ENCODE results near the gene IMMP2L. TPM values are rescaled to one million over a fixed set of nuclear protein-coding genes. Genes with fewer than 3 reads are reported as not detected.

The IMMP2L gene
- total RNA-seq, 4 donors from 2014 or later = 13.5 to 23.7 (median 18.3) TPM

GRCh38 chr7:111437736-111438135 is 124.6 kb downstream of the IMMP2L start:
- Histone ChIP-seq H3K4me1 (peaks cover 0 to 7% (median 0%) of the 10 kb centered on the region in 4 donors), H3K27ac (no peak overlapping the region), H3K36me3 (peaks cover 0 to 3% (median 0%) of the 10 kb centered on the region in 3 donors), H3K9me3 (peaks cover 0 to 22% (median 1%) of the 10 kb centered on the region in 4 donors), H3K27me3 (no peaks in the 10 kb centered on the region), H3K4me3 (no peak overlapping the region)
- no peak for TF ChIP-seq POLR2A (IDR thresholded peaks at IDR 0.05)
- TF ChIP-seq CTCF (IDR thresholded peaks at IDR 0.05) = no peak
- no peak for TF ChIP-seq EP300 (IDR thresholded peaks at IDR 0.05)
- no peak for DNase-seq (ENCODE audit: low spot score in 2 of 2)
- 82 to 86% methylated on average over 2 of the region's 2 CpGs for WGBS, 2 donors

GRCh38 chr7:111436608-111437007 is 125.7 kb downstream of the IMMP2L start:
- peaks cover 0 to 7% (median 0%) of the 10 kb centered on the region in 4 donors for H3K4me1 ChIP-seq
- H3K27ac ChIP-seq = no peak overlapping the region
- 93 to 97% methylated on average over 1 of the region's 1 CpG for WGBS, 2 donors

GRCh38 chr7:111433426-111433825 is 128.9 kb downstream of the IMMP2L start:
- no peak for DNase-seq (ENCODE audit: low spot score in 2 of 2)
- Histone ChIP-seq H3K9me3 (peaks cover 0 to 17% (median 0%) of the 10 kb centered on the region in 4 donors), H3K27ac (no peak overlapping the region), H3K36me3 (peaks cover 0 to 3% (median 0%) of the 10 kb centered on the region in 3 donors), H3K4me1 (peaks cover 0 to 9% (median 0%) of the 10 kb centered on the region in 4 donors), H3K4me3 (no peak overlapping the region), H3K27me3 (no peaks in the 10 kb centered on the region)
- 95 to 97% methylated on average over 2 of the region's 2 CpGs for WGBS, 2 donors
- TF ChIP-seq POLR2A (IDR thresholded peaks at IDR 0.05) (no peak), CTCF (IDR thresholded peaks at IDR 0.05) (no peak), EP300 (IDR thresholded peaks at IDR 0.05) (no peak)

More at GRCh38 chr7:111436608-111437007, 125.7 kb downstream of the IMMP2L start:
- Histone ChIP-seq H3K36me3 (peaks cover 0 to 3% (median 0%) of the 10 kb centered on the region in 3 donors), H3K27me3 (no peaks in the 10 kb centered on the region), H3K9me3 (peaks cover 0 to 22% (median 1%) of the 10 kb centered on the region in 4 donors), H3K4me3 (no peak overlapping the region)
- DNase-seq (ENCODE audit: low spot score in 2 of 2) = no peak
- TF ChIP-seq CTCF (IDR thresholded peaks at IDR 0.05) (no peak), POLR2A (IDR thresholded peaks at IDR 0.05) (no peak), EP300 (IDR thresholded peaks at IDR 0.05) (no peak)

- Histone ChIP-seq H3K27me3 (no peaks in the 10 kb centered on the region), H3K4me3 (no peak overlapping the region), H3K4me1 (peaks cover 0 to 5% (median 0%) of the 10 kb centered on the region in 4 donors), H3K36me3 (peaks cover 0 to 3% (median 0%) of the 10 kb centered on the region in 3 donors), H3K27ac (no peak overlapping the region), H3K9me3 (peaks cover 0 to 16% (median 0%) of the 10 kb centered on the region in 4 donors)
- TF ChIP-seq CTCF (IDR thresholded peaks at IDR 0.05) (no peak), EP300 (IDR thresholded peaks at IDR 0.05) (no peak), POLR2A (IDR thresholded peaks at IDR 0.05) (no peak)
- DNase-seq (ENCODE audit: low spot score in 2 of 2) = no peak
Observed at GRCh38 chr7:111429781-111430180, 132.5 kb downstream of the IMMP2L start.

- H3K9me3 ChIP-seq = peaks cover 0 to 6% (median 0%) of the 10 kb centered on the region in 4 donors
- DNase-seq (ENCODE audit: low spot score in 2 of 2) = no peak
- no peaks in the 10 kb centered on the region for H3K27me3 ChIP-seq
- no peaks in the 10 kb centered on the region for H3K36me3 ChIP-seq
- no peak overlapping the region for H3K27ac ChIP-seq
- H3K4me1 ChIP-seq = peaks cover 0 to 3% (median 0%) of the 10 kb centered on the region in 4 donors
- H3K4me3 ChIP-seq = no peak overlapping the region
- TF ChIP-seq EP300 (IDR thresholded peaks at IDR 0.05) = no peak
- no peak for TF ChIP-seq POLR2A (IDR thresholded peaks at IDR 0.05)
- TF ChIP-seq CTCF (IDR thresholded peaks at IDR 0.05) = no peak
Observed at GRCh38 chr7:111424768-111425167, 137.5 kb downstream of the IMMP2L start.
